T-helper 17 cell (primary cell): ENCODE results near the gene PDE1A. TPM values are rescaled to one million over a fixed set of nuclear protein-coding genes. Genes with fewer than 3 reads are reported as not detected.

Experiments
- ATAC-seq: fragments of 150-1000 bp; cut with Tn5 transposase; 2 replicates; pipeline ENCODE4 v1.10.0; 2021; ENCODE audit warnings: mild to moderate bottlenecking, moderate library complexity
- DNase-seq, 3 donors: peaks; one replicate each; pipeline versions ENCODE4 v3.0.0 to v3.0.0-alpha.2; 2020 to 2021
- H3K9me3 ChIP-seq: one replicate; pipeline ENCODE4 v1.7.0; 2013; ENCODE audit warnings: low read length, mild to moderate bottlenecking; ENCODE audit not compliant: control insufficient read depth, poor library complexity, severe bottlenecking
- H3K27ac Mint-ChIP-seq: one replicate; pipeline ENCODE4 v1.8.0; 2022; ENCODE audit warnings: mild to moderate bottlenecking, moderate library complexity, mixed read lengths
- H3K27me3 Mint-ChIP-seq: one replicate; pipeline ENCODE4 v1.8.0; 2022; ENCODE audit warnings: mixed read lengths
- H3K36me3 Mint-ChIP-seq: one replicate; pipeline ENCODE4 v1.8.0; 2022; ENCODE audit warnings: low read depth, mixed read lengths
- H3K4me1 Mint-ChIP-seq: one replicate; pipeline ENCODE4 v1.8.0; 2022; ENCODE audit warnings: mild to moderate bottlenecking, mixed read lengths
- H3K4me3 Mint-ChIP-seq: one replicate; pipeline ENCODE4 v1.8.0; 2022; ENCODE audit warnings: mild to moderate bottlenecking, moderate library complexity, mixed read lengths
- total RNA-seq, 4 donors: library from RNA in 2 of 4; stranded (reverse) in 2 of 4; gene quantifications; one replicate each; pipeline ENCODE4 v1.2.3 and lab custom pipeline; 2022 to 2026

The PDE1A gene
- total RNA-seq, 2 donors from 2014 or later: not detected

GRCh38 chr2:182144776-182145165 lies 282.1 kb downstream of the PDE1A start:
- Mint-ChIP-seq H3K27ac (no peak overlapping the region), H3K36me3 (no peaks in the 10 kb centered on the region), H3K27me3 (peaks cover 2% of the 10 kb centered on the region), H3K4me3 (no peak overlapping the region), H3K4me1 (no peaks in the 10 kb centered on the region)
- no peak for ATAC-seq
- no peaks in the 10 kb centered on the region for H3K9me3 ChIP-seq
- DNase-seq: no peak

- peaks cover 5% of the 10 kb centered on the region for H3K27me3 Mint-ChIP-seq
- no peak for ATAC-seq
These were observed 282.6 kb downstream of the PDE1A start for GRCh38 chr2:182144041-182144775.

GRCh38 chr2:182142062-182142461 lies 284.8 kb downstream of the PDE1A start:
- Mint-ChIP-seq H3K4me3 (no peak overlapping the region), H3K4me1 (no peaks in the 10 kb centered on the region), H3K27me3 (peaks cover 18% of the 10 kb centered on the region), H3K36me3 (no peaks in the 10 kb centered on the region), H3K27ac (no peak overlapping the region)
- DNase-seq (no peak), ATAC-seq (no peak)
- no peaks in the 10 kb centered on the region for H3K9me3 ChIP-seq

More at GRCh38 chr2:182144041-182144775, 282.6 kb downstream of the PDE1A start:
- Mint-ChIP-seq H3K27ac (no peak overlapping the region), H3K4me3 (no peak overlapping the region), H3K36me3 (no peaks in the 10 kb centered on the region), H3K4me1 (no peaks in the 10 kb centered on the region)
- no peaks in the 10 kb centered on the region for H3K9me3 ChIP-seq
- DNase-seq: no peak

- H3K27ac Mint-ChIP-seq: no peak overlapping the region
- peaks cover 19% of the 10 kb centered on the region for H3K27me3 Mint-ChIP-seq
- no peak overlapping the region for H3K4me3 Mint-ChIP-seq
- DNase-seq (no peak), ATAC-seq (no peak)
- H3K4me1 Mint-ChIP-seq: no peaks in the 10 kb centered on the region
- no peaks in the 10 kb centered on the region for H3K9me3 ChIP-seq
- no peaks in the 10 kb centered on the region for H3K36me3 Mint-ChIP-seq
These were observed 292.6 kb downstream of the PDE1A start for GRCh38 chr2:182134201-182134600.

GRCh38 chr2:182133195-182133891 lies 293.5 kb downstream of the PDE1A start:
- DNase-seq: no peak
- Mint-ChIP-seq H3K36me3 (no peaks in the 10 kb centered on the region), H3K27ac (no peak overlapping the region), H3K27me3 (peaks cover 19% of the 10 kb centered on the region), H3K4me1 (no peaks in the 10 kb centered on the region), H3K4me3 (no peak overlapping the region)
- no peak for ATAC-seq
- no peaks in the 10 kb centered on the region for H3K9me3 ChIP-seq

- Mint-ChIP-seq H3K4me1 (no peaks in the 10 kb centered on the region), H3K36me3 (no peaks in the 10 kb centered on the region), H3K4me3 (no peak overlapping the region), H3K27me3 (peaks cover 12% of the 10 kb centered on the region), H3K27ac (no peak overlapping the region)
- DNase-seq: no peak
- no peak for ATAC-seq
- H3K9me3 ChIP-seq: no peaks in the 10 kb centered on the region
These were observed 294.2 kb downstream of the PDE1A start for GRCh38 chr2:182132605-182133004.

GRCh38 chr2:182128821-182129707 lies 297.8 kb downstream of the PDE1A start:
- Mint-ChIP-seq H3K4me1 (no peaks in the 10 kb centered on the region), H3K27me3 (peaks cover 15% of the 10 kb centered on the region), H3K36me3 (no peaks in the 10 kb centered on the region), H3K27ac (no peak overlapping the region), H3K4me3 (no peak overlapping the region)
- ATAC-seq (no peak), DNase-seq (no peak)
- no peaks in the 10 kb centered on the region for H3K9me3 ChIP-seq

- H3K27me3 Mint-ChIP-seq: peaks cover 8% of the 10 kb centered on the region
- no peak for ATAC-seq
These were observed 309.6 kb downstream of the PDE1A start for GRCh38 chr2:182117196-182117595.

GRCh38 chr2:182116774-182117173 lies 310.1 kb downstream of the PDE1A start:
- Mint-ChIP-seq H3K27me3 (peaks cover 11% of the 10 kb centered on the region), H3K36me3 (no peaks in the 10 kb centered on the region), H3K4me1 (no peaks in the 10 kb centered on the region), H3K4me3 (no peak overlapping the region), H3K27ac (no peak overlapping the region)
- DNase-seq (no peak), ATAC-seq (no peak)
- no peaks in the 10 kb centered on the region for H3K9me3 ChIP-seq

More at GRCh38 chr2:182117196-182117595, 309.6 kb downstream of the PDE1A start:
- Mint-ChIP-seq H3K4me1 (no peaks in the 10 kb centered on the region), H3K36me3 (no peaks in the 10 kb centered on the region), H3K4me3 (no peak overlapping the region), H3K27ac (no peak overlapping the region)
- no peak for DNase-seq
- no peaks in the 10 kb centered on the region for H3K9me3 ChIP-seq

GRCh38 chr2:182115258-182115657 lies 311.6 kb downstream of the PDE1A start:
- H3K9me3 ChIP-seq: no peaks in the 10 kb centered on the region
- DNase-seq (no peak), ATAC-seq (no peak)
- Mint-ChIP-seq H3K36me3 (no peaks in the 10 kb centered on the region), H3K4me3 (no peak overlapping the region), H3K27ac (no peak overlapping the region), H3K4me1 (no peaks in the 10 kb centered on the region), H3K27me3 (peaks cover 19% of the 10 kb centered on the region)

GRCh38 chr2:182113334-182113733 lies 313.5 kb downstream of the PDE1A start:
- Mint-ChIP-seq H3K4me1 (no peaks in the 10 kb centered on the region), H3K36me3 (no peaks in the 10 kb centered on the region), H3K27ac (no peak overlapping the region), H3K27me3 (peaks cover 20% of the 10 kb centered on the region), H3K4me3 (no peak overlapping the region)
- ATAC-seq (no peak), DNase-seq (no peak)
- no peaks in the 10 kb centered on the region for H3K9me3 ChIP-seq

- no peak overlapping the region for H3K4me3 Mint-ChIP-seq
- H3K36me3 Mint-ChIP-seq: no peaks in the 10 kb centered on the region
- H3K27ac Mint-ChIP-seq: no peak overlapping the region
- H3K9me3 ChIP-seq: no peaks in the 10 kb centered on the region
- DNase-seq (no peak), ATAC-seq (no peak)
- H3K4me1 Mint-ChIP-seq: no peaks in the 10 kb centered on the region
- H3K27me3 Mint-ChIP-seq: peaks cover 20% of the 10 kb centered on the region
These were observed 316.5 kb downstream of the PDE1A start for GRCh38 chr2:182110347-182110746.

GRCh38 chr2:182103526-182103925 lies 323.3 kb downstream of the PDE1A start:
- ATAC-seq: no peak
- H3K27me3 Mint-ChIP-seq: peaks cover 16% of the 10 kb centered on the region
- no peaks in the 10 kb centered on the region for H3K36me3 Mint-ChIP-seq
- H3K4me3 Mint-ChIP-seq: no peak overlapping the region
- H3K4me1 Mint-ChIP-seq: no peaks in the 10 kb centered on the region
- DNase-seq: no peak
- no peak overlapping the region for H3K27ac Mint-ChIP-seq
- no peaks in the 10 kb centered on the region for H3K9me3 ChIP-seq
